ENCODE results near the gene ANKRD9. TPM values are rescaled to one million over a fixed set of nuclear protein-coding genes. Genes with fewer than 3 reads are reported as not detected.

Gene ANKRD9
- total RNA-seq, 3 donors from 2014 or later = 75.6 to 100 (median 84.7) TPM

GRCh38 chr14:102452302-102452701 lies 57.3 kb downstream of the ANKRD9 start:
- intact Hi-C loops (cut with DNase I, micrococcal nuclease) = no loop called here
- Histone ChIP-seq H3K4me1 (ENCODE audit: low read depth) (no peaks in the 10 kb centered on the region), H3K9me3 (no peaks in the 10 kb centered on the region), H3K36me3 (ENCODE audit: low read depth) (peaks cover 3% of the 10 kb centered on the region), H3K4me3 (no peak overlapping the region)
- DNase-seq = peak in 1 of 3 donors; percentile 8
- no peak for ATAC-seq
- TF ChIP-seq, protein P1, sequence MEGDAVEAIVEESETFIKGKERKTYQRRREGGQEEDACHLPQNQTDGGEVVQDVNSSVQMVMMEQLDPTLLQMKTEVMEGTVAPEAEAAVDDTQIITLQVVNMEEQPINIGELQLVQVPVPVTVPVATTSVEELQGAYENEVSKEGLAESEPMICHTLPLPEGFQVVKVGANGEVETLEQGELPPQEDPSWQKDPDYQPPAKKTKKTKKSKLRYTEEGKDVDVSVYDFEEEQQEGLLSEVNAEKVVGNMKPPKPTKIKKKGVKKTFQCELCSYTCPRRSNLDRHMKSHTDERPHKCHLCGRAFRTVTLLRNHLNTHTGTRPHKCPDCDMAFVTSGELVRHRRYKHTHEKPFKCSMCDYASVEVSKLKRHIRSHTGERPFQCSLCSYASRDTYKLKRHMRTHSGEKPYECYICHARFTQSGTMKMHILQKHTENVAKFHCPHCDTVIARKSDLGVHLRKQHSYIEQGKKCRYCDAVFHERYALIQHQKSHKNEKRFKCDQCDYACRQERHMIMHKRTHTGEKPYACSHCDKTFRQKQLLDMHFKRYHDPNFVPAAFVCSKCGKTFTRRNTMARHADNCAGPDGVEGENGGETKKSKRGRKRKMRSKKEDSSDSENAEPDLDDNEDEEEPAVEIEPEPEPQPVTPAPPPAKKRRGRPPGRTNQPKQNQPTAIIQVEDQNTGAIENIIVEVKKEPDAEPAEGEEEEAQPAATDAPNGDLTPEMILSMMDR (IDR thresholded peaks at IDR 0.05) = no peak

Small RNA genes within 50 kb of the gene (microRNA-seq; reads per million reads assigned to microRNA genes)
- not detected for gene MIR4309

Other genes starting within 250 kb of the ANKRD9 start
- 10 to 100 TPM in 1 of 3 donors, 1 to 10 TPM in 2; 6.2 to 11.2 (median 7.4) TPM for gene MOK, start 204.6 kb downstream of the ANKRD9 start, total RNA-seq
- gene ZNF839, start 190.0 kb downstream of the ANKRD9 start, total RNA-seq = 10 to 100 TPM in 1 of 3 donors, 1 to 10 TPM in 2; 9.5 to 12.4 (median 9.7) TPM
- 10 to 100 TPM; 23.3 to 31.0 (median 26.7) TPM for gene CINP, start 146.9 kb downstream of the ANKRD9 start, total RNA-seq
- 10 to 100 TPM; 11.2 to 33.5 (median 21.2) TPM for gene TECPR2, start 146.8 kb downstream of the ANKRD9 start, total RNA-seq
- gene RCOR1, start 82.9 kb upstream of the ANKRD9 start, total RNA-seq = 10 to 100 TPM; 29.4 to 31.3 (median 29.5) TPM